DMS 273 (cell line): Measurements from ENCODE around the gene RAMACL.

Source experiments
- DNase-seq: peaks from one replicate; lab custom pipeline; 2025; ENCODE audit not compliant: unreplicated experiment; lab: John Stamatoyannopoulos, UW

RAMACL gene

GRCh38 chr6:166579237-166579850 lies 7.1 kb downstream of the RAMACL start:
- DNase-seq, result peak; percentile 31

GRCh38 chr6:166578536-166579236 lies 7.8 kb downstream of the RAMACL start:
- DNase-seq, result no peak

- DNase-seq, result no peak
These were observed 11.3 kb downstream of the RAMACL start for GRCh38 chr6:166575205-166575604.

- DNase-seq, result no peak
These were observed 12.8 kb downstream of the RAMACL start for GRCh38 chr6:166573511-166574216.

DNA sequence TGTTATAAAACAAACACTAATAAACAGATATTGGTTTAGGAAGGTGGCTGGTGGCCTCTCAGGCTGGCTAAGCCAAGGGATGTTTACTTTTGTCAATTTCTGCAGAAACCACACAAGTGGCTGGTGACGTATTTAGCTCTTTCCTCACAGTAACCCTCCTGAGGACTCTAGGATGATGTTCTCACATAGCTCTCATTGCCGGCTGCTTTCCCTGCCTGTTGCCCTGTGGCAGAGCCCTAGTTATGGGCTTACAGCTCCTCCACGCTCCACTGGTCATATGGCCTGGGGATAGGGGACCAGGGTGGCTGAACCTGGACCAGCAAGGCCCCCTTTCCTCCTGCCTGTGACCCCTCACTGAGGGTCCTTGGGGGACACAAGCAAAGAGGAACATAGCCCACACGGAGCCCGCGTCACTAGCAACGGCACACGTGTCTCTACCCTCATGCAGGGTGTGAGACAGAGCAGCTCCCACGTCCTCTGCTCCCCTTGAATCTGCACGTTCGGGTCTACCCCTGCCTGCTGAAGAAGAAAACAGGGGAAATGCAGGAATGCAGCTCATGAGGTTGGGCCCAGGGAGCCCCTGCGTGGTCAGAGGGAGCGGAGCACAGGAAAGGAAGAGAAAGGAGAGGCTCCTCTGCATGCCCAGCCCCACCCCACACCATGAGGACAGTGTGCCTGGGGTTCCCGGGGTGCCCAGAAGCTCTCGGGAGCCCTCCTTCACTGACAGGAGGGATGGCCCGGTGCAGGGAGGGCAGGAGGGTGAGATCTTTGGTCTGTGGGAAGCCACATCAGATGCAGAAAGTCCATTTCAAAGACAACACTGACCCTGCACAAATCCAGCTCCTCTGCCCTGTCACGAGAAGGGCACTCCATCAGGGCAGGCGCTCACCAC lies 13.9 kb downstream of the RAMACL start:
- no peak for DNase-seq

DNA sequence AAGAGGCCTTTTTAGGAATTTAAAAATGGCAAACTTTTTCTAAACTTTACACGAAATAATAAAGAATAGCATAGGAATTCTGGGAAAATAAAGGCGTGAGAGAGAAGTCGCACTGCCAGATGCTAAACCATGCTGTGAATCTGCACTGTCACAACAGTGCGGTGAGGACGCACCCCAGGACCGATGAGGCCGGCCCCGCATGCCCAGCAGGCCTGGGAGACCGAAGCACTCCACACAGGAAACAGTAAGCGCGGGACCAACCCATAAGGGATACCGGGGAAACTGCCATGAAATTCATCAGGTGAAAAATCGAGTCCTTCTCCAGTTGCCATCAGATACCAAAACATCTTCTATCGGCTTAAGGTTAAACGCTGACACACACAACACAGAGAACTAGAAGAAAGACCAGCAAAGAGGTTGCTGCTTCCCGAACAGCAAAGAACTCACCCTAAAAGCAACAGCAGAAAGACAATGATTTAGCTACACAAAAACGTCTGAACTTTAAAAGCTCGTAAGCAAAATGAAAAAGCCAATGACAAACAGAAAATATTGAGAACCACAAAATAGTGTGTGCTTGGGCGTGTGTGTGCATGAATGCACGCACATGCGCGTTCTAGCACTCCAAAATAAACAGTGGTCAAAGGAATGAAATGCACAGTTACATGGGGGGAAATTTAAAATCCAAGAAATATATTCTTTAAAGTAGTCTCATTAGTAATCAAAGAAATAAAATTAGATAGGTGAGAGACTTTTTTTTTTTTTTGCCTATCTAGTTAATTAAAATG lies 15.4 kb downstream of the RAMACL start:
- no peak for DNase-seq

DNA sequence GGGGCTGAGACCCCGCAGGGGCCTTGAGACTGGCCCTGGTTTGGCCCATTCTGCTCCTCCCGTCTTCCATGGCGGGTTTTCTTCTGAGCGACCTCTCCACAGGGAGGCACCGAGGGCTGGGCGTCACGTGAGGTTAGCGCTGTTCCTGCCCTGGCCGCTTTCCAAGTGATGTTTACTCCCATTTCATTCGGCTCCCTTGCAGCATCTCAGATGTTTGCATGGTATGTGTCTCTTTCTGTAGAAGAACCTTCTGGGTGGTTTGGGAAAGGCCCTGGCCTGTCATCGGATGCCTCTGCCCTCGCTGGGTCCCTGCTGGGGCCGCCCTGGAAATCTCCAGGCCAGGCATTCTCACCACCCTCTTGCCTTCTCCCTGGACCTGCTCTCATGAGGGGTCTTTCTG lies 17.3 kb downstream of the RAMACL start:
- no peak for DNase-seq

- no peak for DNase-seq
These were observed 18.7 kb downstream of the RAMACL start for GRCh38 chr6:166567813-166568212.

- DNase-seq, result no peak
These were observed 19.4 kb downstream of the RAMACL start for GRCh38 chr6:166567107-166567506.

DNA sequence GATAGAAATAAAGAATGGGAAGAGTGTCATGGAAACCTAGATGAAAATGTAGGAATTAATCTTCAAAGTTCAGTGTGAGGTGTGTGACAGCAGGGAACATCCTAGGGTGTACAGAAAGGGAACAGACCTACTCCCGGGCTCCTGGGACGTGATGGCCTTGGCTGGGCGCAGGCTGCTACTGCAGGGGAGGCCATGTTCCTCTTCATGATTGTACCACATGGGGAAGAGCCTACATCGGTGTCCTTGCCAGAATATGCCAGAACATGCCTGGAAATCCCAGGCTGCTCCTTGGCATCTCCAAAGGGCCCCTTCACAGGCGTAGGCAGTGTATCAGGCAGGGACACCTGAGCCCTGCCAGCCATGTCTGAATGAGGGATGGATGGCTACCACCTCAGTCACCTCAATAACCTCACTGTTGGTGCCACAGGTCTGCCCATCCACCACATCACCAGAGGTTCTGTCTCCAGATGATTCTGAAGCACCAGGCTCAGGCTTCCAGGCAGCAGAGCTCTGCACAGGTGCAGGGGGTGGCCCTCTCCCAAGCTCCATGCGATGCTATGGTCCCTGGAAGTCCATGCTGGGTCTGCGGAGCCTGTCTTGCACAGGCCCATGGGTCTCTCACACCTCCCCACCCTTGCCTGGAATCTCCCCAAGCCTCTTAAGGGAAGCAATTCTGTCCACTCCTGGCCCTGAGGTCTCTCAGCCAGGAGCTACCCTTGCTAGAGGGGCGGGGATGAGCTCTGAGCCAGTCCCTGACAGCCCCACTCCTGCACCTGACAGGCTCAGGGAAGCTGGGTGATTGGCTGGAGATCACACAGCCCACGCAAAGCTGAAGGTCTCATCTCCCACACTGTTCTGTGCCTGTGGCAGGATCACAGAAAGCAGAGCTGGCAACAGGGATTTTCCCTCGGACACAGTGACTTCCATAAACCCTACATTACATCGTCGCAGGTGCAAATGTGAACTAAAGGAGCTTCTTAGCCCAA lies 20.2 kb downstream of the RAMACL start:
- no peak for DNase-seq

- DNase-seq, result no peak
These were observed 21.2 kb downstream of the RAMACL start for GRCh38 chr6:166565084-166565967.

- no peak for DNase-seq
These were observed 22.7 kb downstream of the RAMACL start for GRCh38 chr6:166563805-166564204.

DNA sequence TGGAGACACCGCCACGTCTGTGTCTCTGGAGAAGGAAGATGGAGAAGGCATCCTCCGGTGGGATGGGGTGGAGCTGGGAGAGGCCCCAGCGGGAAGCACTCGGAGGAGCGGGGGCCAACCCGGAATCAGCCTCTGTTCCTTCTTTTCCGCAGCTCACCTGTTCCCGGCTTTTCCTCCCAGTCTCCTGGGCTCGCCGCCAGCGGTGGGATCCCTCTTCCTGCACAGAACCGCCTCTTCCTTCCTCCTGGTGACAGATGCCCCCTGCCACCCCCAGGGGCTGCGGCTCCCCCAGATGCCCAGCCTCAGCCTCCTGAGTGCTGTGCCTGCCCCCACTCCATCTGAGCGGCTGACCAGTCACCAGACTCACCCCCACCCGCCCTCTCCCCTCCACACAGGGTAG lies 23.3 kb downstream of the RAMACL start:
- no peak for DNase-seq

- no peak for DNase-seq
These were observed 23.8 kb downstream of the RAMACL start for GRCh38 chr6:166562726-166563125.

DNA sequence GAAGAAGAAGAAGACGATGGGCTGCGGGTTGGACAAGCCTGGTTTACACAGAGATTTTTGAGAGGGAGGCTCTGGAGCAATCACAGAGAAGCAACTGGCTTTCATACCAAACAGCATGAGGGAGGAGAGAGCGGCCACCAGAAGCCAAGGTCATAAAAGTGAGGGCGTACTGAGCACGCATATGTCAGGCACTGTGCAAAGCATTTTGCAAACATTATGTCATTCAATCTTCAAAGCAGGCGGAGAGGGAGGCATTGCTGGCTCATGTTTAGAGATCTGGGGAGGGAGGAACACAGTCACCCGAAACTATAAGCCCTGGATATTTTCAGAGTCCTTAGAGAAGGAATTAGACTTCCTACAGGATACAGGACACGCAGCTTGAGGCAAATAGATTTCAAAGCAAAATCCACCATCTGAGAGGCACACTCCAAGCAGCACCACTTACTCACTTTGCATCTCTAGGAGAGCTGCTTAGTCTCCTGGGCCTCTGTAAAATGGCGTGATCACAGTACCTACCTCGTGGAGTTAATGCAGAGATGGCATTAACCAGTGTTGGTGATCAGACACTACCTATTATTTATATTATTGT lies 24.6 kb downstream of the RAMACL start:
- DNase-seq, result no peak

- DNase-seq, result no peak
These were observed 26.3 kb downstream of the RAMACL start for GRCh38 chr6:166560222-166560621.

- no peak for DNase-seq
These were observed 26.8 kb downstream of the RAMACL start for GRCh38 chr6:166559662-166560061.

GRCh38 chr6:166559211-166559610 lies 27.3 kb downstream of the RAMACL start:
- no peak for DNase-seq
